Chondrocyte (in vitro differentiated cells): Measurements from ENCODE around the gene ADGRL3. TPM values are rescaled to one million over a fixed set of nuclear protein-coding genes. Genes with fewer than 3 reads are reported as not detected.
A peak's percentile ranks its signal among the peaks of the same experiment; 100 is the strongest.

Experiments used
- DNase-seq: peaks from one replicate; pipeline ENCODE4 v3.0.0; 2021; ENCODE audit warnings: mixed read lengths, low spot score
- H3K27ac Mint-ChIP-seq: one replicate; pipeline ENCODE4 v1.8.0; 2021; ENCODE audit warnings: mild to moderate bottlenecking, moderate library complexity, mixed read lengths; ENCODE audit not compliant: unreplicated experiment
- H3K27me3 Mint-ChIP-seq: 2 replicates; pipeline ENCODE4 v1.8.0; 2021; ENCODE audit warnings: low read depth, mixed read lengths
- H3K36me3 Mint-ChIP-seq: 2 replicates; pipeline ENCODE4 v1.8.0; 2021; ENCODE audit warnings: low read depth, mixed read lengths
- H3K4me1 Mint-ChIP-seq: 2 replicates; pipeline ENCODE4 v1.8.0; 2021; ENCODE audit warnings: low read depth, mild to moderate bottlenecking, mixed read lengths
- H3K4me3 Mint-ChIP-seq: one replicate; pipeline ENCODE4 v1.8.0; 2021; ENCODE audit warnings: mild to moderate bottlenecking, moderate library complexity, mixed read lengths; ENCODE audit not compliant: unreplicated experiment
- H3K9me3 Mint-ChIP-seq: 2 replicates; pipeline ENCODE4 v1.8.0; 2021; ENCODE audit warnings: low read depth, mixed read lengths
- total RNA-seq: library from RNA; stranded (reverse); gene quantifications from 3 replicates; pipeline ENCODE4 v1.2.1, GENCODE V29; 2021
- TF ChIP-seq, protein P1 (sequence below): fragments of 200-600 bp; sonication (generic); IDR thresholded peaks from 2 replicates; pipeline ENCODE4 v1.5.0; 2021; ENCODE audit warnings: antibody characterized with exemption, mild to moderate bottlenecking, moderate library complexity

Gene ADGRL3
- total RNA-seq, 1 donor from 2014 or later = 11.6 TPM

GRCh38 chr4:61298178-61298740 lies 98.1 kb downstream of the ADGRL3 start:
- TF ChIP-seq, protein P1, sequence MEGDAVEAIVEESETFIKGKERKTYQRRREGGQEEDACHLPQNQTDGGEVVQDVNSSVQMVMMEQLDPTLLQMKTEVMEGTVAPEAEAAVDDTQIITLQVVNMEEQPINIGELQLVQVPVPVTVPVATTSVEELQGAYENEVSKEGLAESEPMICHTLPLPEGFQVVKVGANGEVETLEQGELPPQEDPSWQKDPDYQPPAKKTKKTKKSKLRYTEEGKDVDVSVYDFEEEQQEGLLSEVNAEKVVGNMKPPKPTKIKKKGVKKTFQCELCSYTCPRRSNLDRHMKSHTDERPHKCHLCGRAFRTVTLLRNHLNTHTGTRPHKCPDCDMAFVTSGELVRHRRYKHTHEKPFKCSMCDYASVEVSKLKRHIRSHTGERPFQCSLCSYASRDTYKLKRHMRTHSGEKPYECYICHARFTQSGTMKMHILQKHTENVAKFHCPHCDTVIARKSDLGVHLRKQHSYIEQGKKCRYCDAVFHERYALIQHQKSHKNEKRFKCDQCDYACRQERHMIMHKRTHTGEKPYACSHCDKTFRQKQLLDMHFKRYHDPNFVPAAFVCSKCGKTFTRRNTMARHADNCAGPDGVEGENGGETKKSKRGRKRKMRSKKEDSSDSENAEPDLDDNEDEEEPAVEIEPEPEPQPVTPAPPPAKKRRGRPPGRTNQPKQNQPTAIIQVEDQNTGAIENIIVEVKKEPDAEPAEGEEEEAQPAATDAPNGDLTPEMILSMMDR = no peak
- no peaks in the 10 kb centered on the region for H3K9me3 Mint-ChIP-seq
- H3K4me3 Mint-ChIP-seq = no peak overlapping the region
- H3K27me3 Mint-ChIP-seq = no peaks in the 10 kb centered on the region
- DNase-seq = no peak
- H3K4me1 Mint-ChIP-seq = peaks cover 10% of the 10 kb centered on the region
- no peak overlapping the region for H3K27ac Mint-ChIP-seq
- no peaks in the 10 kb centered on the region for H3K36me3 Mint-ChIP-seq

DNA sequence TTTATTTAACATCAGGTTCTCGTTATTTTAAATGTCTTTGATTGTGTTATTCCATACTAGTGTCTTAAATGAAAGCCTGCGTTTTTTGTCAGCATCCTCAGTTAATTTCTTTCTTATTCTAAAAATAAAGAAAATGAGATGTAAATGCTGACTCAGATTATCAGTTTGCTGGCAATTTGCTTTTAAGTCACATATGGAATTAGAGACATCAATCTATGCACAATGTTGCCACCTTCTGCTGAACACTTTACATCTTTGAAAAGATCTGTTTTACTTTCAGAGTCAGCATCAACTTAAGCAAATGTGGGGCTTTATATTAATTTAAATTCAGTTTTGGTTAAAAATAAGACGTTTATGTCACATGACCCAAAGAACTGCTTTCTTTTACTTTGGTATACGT lies 99.2 kb downstream of the ADGRL3 start:
- DNase-seq = no peak
- Mint-ChIP-seq H3K9me3 (no peaks in the 10 kb centered on the region), H3K4me3 (no peak overlapping the region), H3K27me3 (no peaks in the 10 kb centered on the region), H3K27ac (no peak overlapping the region), H3K4me1 (peaks cover 10% of the 10 kb centered on the region), H3K36me3 (no peaks in the 10 kb centered on the region)
- TF ChIP-seq, protein P1 = peak; percentile 58

- TF ChIP-seq, protein P1 = no peak
- no peak for DNase-seq
- Mint-ChIP-seq H3K36me3 (no peaks in the 10 kb centered on the region), H3K27ac (no peak overlapping the region), H3K4me3 (no peak overlapping the region), H3K9me3 (no peaks in the 10 kb centered on the region), H3K27me3 (no peaks in the 10 kb centered on the region), H3K4me1 (peaks cover 10% of the 10 kb centered on the region)
Measured at GRCh38 chr4:61300266-61300844, 100.2 kb downstream of the ADGRL3 start.

DNA sequence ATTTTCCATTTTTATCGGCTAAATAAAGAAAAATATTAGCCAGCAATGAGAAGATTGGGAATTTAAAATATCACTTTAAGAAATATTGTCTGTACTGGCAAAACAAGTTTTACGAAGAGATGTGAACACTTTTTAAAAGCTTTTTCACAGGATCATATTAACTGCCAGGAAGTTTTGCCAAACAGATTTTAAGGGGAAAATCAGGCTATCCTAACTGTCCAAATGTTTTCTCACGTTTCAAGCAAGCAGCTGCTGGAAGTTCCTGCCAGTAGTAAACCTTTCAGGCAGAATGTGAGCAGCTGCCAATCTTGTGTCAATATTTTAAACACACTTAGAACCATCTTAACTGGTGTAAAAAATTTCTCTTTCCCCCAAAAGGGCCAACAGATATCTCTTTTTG lies 101.1 kb downstream of the ADGRL3 start:
- H3K27ac Mint-ChIP-seq = no peak overlapping the region
- H3K4me3 Mint-ChIP-seq = no peak overlapping the region
- H3K9me3 Mint-ChIP-seq = peaks cover 4% of the 10 kb centered on the region
- peaks cover 10% of the 10 kb centered on the region for H3K4me1 Mint-ChIP-seq
- TF ChIP-seq, protein P1 = no peak
- no peaks in the 10 kb centered on the region for H3K27me3 Mint-ChIP-seq
- no peak for DNase-seq
- no peaks in the 10 kb centered on the region for H3K36me3 Mint-ChIP-seq

GRCh38 chr4:61308033-61308432 lies 107.9 kb downstream of the ADGRL3 start:
- H3K36me3 Mint-ChIP-seq = no peaks in the 10 kb centered on the region
- no peaks in the 10 kb centered on the region for H3K27me3 Mint-ChIP-seq
- TF ChIP-seq, protein P1 = no peak
- no peak overlapping the region for H3K4me3 Mint-ChIP-seq
- DNase-seq = no peak
- H3K4me1 Mint-ChIP-seq = peaks cover 3% of the 10 kb centered on the region
- H3K27ac Mint-ChIP-seq = no peak overlapping the region
- peaks cover 7% of the 10 kb centered on the region for H3K9me3 Mint-ChIP-seq
